SKM-1 treated with dmso at 0.1 percent for 144 hours (cell line): Measurements from ENCODE around the gene DPYSL3.

Experiments
- DNase-seq: peaks from one replicate; lab custom pipeline; 2025; ENCODE audit not compliant: unreplicated experiment; lab: John Stamatoyannopoulos, UW

DPYSL3 gene

DNA sequence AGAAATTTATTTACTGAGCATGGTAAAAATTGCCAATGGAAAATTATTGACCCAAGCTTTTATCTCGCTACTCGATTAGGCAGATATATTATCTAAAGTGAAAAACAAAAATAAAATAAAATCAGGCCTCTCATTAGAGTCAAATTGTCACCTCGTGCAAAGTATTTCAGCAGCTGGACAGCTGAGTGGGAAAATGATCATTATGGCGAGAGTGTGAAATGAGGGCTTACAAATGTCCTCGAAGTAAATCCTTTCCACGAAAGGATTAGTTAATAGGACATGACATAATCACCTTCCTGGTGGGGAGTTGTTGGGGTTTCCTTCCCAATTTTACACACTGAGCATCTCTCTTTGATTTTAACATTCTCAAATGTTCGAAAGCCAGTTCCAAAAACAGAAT lies 5.4 kb upstream of the DPYSL3 start:
- no peak for DNase-seq

DNA sequence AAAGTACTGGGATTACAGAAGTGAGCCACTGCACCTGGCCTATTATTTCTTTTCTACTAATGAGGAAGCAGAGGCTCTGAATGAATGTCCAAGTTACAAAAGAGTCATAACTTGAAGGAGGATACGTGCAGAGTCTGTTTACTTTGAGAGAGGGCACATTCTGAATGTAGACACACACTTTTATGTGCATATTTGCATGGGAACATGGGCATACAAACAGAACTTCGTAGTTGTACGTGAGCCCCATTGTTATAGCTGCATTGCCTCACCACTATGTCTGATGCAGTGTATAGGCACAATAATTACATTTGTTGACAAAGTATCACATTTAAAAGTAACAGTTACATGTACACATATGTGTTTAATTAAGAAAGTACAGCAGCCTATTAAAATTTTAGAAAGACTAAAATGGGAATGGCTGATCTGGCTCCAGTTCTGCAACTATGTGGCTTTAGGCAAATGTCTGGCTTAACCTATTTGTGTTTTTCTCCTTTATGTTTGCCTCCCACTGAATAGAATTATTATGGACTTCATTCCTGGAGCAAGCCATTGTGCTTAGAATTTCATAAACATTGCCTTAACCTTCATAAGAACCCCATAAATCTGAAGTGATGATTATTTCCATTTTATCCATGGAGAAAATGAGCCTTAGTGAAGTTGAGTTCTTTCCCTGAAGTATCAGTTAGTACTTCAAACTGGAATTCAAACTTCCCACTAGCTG lies 3.0 kb upstream of the DPYSL3 start:
- DNase-seq = no peak

DNA sequence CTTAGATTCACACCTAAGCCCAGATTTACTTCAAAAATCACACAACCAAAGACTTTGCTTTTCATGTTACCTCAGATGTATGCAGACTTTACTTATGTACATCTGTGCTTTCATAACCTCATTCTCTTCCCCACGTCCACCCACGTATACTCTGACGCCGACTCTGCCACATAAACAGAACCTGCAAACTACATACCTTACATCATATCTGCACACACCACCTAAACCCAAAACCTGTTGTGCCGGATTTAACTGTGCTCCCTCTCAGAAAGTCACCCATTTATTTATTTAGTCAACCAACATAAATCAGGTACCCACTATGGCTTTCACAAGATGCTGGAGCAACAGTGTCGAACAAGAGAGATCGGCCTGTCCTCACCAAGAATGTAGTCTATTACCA lies 1.0 kb upstream of the DPYSL3 start:
- DNase-seq = no peak

DNA sequence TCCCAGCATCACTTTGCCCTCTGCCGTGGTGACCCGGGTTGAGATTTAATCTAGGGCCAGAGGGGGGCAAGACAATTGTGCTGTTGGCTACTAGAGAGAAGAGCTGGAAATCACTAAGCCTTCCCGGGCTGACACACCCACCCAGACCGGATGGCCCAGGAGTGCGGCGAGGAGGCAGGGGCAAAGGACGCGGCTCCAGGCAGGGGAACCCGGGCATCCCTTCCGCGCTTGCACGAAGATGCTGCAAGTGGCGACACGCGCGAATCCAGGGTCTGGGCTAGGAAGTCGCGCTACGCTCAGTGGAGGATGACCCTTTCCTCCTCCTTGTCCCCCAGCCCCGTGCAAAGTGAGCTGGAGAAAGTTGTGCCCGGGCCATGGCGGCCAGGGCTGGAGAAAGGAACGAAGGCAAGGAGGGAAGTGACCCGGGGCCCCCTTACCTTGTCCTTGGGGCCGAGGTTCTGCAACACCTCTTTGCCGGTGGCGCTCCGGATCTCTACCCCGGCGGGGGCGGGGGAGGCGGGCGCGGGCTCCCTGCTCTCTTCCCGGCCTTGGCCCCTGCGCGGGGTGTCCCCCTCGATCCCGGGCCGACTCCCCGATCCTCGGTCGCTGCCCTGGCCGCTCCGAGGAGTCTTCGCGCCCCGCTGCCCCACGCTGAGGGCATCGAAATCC lies 693 bp downstream of the DPYSL3 start:
- peak; percentile 10 for DNase-seq

DNA sequence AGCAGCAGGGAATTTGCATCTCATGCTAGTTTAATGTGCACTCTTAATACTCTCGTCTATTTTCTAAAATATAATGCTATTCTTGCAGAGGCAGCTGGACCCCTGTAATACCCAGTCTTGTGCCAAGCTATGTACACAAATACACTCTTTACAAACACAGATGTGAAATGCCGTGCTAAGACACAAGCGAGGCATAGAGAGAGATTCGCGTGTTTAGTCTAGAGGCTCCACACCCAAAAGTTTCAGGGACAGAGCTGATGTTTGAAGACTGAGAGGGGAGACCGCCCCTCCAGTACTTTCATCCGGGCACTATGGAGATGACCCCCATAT lies 1.2 kb downstream of the DPYSL3 start:
- DNase-seq = no peak

DNA sequence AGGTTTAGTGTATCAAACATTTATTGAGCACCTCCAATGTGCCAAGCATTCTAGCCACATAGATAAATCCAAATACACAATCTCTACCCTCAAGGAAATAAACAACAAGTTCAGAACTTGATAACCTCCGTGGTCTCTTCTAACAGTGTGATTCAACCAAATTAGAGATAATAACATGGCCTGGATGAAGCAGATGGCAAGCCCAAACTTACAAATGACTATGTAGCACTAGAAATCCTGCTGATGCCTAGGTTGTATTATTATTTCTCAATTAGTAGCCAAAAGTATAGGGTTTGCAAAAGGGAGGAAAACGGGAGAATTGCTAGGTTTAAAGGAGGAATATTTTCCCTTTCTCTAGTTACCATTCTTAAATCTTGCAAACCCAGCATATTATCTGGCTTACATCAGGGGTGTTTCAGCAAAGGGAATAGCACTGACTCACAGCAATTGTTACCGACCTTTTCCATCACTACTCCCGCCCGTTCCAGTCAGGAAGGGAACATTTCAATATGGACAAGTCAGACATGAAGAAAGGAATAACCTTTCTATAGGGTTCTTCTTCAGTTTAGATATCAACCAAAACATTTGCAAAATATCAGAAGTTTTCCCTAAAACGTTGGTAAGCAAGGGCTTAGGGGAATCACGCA lies 2.3 kb downstream of the DPYSL3 start:
- no peak for DNase-seq

DNA sequence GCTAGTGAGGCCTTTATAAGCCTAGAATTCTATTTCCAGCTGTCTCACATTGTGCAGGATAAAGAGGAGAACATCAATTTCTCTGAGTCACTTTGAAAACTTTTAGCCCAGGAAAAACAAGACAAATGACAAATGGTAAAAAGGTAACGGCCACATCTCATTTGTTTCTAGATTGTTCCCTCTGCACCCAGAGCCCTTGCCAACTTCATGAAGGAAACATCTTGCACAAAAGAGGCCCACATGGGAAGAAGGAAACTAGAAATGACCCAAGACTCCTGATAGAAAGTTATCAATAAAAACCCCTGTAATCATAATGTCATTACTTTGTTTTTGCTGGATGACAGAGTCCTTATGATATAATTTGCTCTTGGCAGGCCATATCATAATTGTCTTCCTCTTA lies 5.3 kb downstream of the DPYSL3 start:
- no peak for DNase-seq

DNA sequence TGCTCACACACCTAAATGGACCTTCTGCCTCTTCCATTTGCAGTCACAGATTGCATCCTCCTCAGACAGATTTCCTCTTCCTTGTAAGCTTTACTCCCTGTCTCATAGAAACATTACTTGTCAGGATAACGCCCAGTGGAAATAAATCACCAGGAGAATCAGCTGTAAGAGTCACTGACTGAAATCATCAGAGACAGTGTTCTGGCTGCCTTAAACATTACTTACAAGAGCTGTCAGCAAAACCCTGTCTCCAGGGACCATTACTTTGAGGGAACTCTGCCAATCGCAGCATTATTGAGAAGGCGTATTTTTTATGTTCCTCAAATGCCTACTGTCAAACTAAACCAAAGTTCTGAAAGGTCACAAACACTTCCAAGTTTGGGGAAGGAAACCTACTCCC lies 5.9 kb downstream of the DPYSL3 start:
- no peak for DNase-seq

DNA sequence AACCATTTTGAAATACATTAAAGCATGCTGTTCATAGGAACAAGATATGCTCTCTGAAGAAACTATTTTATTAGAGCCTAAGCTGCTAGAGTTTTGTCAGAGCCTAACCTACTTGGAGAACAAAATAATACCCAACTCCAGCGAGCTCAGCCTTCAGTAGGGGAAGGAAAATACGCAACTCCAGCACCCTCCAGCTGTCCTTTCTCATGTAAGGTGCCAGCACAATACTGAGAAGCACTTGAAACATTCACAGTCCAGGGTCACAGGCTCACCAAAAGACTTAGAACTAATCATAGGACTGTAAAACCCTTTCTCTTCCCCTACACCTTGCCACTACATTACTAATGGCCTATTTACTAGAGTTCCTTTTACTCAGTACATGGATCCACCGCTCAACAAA lies 18.9 kb downstream of the DPYSL3 start:
- no peak for DNase-seq

DNA sequence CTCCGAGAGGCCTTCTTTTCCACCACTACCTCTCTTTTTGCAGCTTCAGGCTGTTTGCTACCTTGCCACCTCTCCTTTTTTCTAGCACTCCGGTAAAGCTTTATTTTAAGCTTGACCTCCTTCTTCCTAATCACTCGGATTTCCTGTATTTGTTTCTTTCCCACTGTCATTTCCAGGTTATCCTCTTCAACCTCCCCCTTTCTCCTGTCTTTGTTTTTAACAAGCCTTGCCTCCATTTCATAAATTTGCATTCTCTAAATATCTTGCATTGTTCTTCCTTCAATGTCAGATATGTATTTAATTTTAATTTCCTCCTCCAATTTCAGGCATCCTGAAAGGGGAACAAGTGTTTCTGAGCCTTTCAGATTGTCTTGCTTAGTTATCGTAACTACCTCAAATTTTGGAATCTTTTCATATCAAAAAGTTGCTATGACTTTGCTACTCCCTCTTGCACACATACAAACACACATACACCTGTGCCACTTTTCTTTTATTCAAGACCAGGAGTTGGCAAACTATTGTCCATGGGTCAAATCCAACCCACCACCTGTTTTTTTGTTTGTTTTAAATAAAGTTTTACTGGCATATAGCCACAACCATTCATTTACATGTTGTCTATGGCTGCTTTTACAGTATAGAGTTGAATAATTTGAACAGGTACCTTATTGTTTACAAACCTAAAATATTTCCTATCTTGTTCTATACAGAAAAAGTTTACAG lies 22.7 kb downstream of the DPYSL3 start:
- DNase-seq = no peak

DNA sequence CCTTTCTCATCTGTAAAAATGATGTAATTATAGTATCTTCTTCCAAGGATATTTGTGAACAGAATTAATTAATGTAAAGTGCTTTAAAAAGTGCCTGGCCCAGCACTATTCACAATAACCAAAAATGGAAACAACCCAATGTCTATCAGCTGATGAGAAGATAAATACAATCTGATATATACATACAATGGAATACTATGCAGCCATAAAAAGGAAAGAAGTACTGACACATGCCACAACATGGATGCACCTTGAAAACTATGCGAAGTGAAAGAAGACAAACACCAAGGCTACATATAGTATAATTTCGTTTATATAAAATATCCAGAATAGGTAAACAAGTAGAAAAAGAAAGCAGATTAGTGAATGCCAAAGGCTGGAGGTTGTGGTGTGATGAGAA lies 24.1 kb downstream of the DPYSL3 start:
- no peak for DNase-seq

DNA sequence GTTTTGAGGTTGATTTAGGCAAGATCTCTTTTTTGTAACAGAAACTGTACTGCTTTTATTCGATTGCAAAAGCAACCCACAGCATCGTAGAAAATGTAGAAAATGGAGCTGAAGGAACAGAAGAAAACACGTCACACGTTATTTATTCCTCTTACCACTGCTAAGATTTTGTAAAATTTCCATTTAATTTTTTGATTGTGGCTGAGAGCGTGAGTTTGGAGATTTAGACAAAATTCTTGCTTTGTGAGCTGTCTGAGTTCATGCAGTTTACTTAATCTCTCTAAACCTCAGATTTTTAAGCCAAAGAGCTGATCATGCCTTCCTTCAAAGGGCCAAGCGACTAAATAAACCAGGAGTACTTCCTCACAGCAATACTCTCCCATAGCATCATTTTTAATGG lies 24.8 kb downstream of the DPYSL3 start:
- no peak for DNase-seq

DNA sequence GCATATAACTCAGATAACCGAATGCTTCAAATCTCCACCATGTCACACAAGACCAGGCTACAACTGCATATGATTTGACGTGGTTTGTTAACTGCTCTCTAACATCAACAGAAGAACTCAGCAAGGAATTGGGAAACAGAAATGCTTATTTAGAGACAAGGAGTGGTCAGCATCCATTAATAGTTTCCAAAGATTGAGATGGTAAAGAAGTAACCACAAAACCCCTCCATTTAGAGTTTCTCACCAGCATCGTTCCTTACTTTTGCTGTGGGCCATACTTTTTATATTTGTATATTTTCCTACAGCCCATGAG lies 25.2 kb downstream of the DPYSL3 start:
- no peak for DNase-seq

DNA sequence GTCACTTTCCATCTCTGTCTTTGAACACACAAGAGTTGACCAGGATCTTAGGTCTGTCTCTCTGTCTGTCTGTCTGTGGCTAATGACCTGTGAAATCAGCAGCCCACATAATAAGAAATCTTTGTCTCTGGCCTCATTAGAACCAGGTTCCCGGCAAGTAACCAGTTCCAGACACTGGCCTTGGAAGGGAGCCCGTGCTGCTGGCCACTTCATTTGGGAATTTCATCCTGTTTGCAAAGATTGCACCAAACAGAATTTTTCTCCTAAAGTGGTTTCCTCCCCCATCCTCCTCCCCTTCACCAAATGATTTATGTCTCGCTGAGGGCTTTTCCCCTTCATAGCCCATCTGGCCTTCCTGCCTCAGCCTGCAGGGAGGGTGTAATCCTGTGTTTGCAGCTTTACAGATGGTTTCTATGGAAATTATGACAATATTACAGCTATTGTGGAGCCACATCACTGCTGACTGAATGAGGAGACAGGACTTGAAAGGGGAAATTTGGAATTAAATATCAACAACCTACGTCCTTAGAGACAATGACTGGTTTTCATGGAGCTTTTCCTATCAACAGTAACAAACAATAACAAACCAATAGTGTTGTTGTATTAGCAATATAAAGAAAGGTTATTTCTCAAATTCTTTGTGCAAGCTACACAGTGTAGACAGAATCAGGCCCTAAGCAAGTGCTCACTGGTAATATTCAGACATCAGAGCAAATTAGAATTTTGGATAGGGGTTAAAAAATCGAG lies 25.7 kb downstream of the DPYSL3 start:
- no peak for DNase-seq

DNA sequence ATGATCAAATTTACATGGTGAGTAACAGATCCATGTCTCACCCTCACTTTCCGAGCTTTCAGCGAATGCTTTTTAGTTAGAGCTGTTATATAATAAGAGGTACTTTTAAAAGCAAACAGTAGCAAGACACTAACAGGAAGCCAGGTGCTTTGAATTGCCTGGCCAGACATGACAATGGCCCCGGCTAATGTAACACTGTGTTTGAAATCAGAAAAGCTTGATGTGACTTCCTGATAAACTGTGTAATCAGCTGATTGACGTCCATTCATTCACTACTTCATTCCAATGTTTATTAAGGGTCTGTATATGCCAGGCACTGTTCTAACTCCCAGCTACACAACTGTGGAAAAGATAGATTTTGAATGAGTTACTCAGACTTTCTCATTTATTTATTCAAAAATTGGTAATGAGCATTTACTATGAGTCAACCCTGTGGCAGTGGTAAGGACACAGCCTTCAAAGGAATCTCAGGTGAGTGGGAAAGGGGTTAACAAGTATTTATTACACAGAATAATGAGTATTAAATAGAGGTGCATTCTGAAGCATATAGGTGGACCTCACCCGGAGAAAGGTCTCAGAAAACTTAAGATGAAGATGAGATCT lies 26.6 kb downstream of the DPYSL3 start:
- DNase-seq = no peak

DNA sequence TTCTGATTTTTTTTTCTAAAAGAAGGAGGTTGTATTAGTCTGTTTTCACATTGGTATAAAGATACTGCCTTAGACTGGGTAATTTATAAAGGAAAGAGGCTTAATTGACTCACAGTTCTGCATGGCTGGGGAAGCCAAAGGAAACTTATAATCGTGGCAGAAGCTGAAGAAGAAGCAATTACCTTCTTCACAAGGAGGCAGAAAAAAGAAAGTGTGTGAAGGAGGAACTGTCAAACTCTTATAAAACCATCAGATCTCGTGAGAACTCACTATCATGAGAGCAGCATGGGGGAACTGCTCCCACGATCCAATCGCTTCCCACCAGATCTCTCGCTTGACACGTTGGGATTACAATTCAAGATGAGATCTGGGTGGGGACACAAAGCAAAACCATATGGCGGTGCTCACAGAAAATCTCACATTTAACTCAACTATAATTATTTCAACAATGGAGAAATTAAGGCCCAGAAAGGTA lies 27.1 kb downstream of the DPYSL3 start:
- no peak for DNase-seq

DNA sequence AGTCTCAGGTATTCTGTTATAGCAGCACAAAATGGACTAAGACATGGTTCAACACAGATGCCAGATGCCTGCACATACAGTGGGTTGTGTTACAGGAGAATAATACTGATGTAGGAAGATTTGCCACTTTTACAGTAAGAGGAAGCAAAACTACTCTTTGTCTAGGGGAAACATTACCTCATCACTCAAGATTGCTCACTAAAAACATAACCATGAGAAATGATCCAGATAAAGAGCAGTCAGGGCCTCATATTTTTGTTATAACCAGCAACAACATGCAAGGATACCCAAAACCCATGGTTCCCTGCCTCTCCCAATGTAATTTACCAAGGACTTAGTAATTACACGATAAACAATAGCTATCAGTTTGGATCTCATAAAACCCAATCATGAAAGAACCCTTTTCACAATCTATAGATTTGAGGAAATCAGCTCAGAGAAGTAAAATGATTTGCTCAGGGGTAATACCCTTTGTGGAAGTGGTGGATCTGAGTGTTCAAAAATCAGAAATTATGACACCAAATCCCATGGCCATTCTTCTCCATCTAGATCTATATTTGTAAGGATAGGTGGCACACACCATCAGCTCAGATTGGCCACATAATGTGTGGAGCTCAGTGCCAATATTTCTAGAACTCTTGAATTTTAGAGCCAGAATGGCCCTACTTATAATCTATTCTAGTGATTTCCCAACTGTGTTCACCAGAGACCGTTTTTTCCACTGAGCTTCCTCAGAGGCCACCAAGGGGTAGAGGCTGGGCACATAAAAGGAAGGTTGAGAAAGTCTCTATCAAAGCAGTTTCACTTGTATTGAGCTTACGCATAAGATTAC lies 27.8 kb downstream of the DPYSL3 start:
- peak; percentile 30 for DNase-seq

DNA sequence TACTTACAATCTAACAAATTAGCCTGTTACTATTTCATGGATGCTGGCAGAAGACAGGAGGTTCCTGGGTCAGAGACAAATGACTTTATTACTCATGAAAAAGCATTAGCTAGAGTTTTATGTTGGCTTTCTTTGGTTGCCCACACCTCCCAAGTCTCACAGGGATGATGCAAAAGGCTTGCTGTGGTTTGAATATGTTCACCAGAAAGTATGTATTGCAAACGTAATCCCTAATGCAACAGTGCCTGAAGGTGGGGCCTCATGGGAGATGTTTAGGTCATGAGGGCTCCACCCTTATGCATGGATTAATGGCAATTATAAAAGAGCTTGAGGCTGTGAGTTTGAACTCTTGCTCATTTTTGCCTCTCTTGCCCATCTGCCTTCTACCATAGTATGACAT lies 28.5 kb downstream of the DPYSL3 start:
- DNase-seq = no peak

DNA sequence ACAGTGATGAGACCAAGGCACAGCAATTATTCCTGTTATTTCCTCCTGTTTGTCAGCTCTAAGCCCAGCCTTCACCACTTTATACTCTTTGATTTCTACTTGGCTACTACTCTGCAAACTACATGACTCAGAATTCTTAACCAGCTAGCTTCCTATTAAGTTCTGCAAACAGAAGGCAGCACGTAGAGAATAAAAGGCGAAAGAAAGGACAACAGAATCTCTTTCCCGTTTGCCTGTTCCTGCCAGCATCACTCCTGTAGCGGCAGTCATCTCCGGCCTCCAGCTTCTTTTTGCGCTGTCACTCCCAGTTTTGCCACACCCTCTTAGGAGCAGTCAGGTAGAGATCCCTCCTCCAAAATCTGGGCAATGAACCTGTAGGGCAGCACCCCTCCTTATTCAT lies 29.9 kb downstream of the DPYSL3 start:
- no peak for DNase-seq

DNA sequence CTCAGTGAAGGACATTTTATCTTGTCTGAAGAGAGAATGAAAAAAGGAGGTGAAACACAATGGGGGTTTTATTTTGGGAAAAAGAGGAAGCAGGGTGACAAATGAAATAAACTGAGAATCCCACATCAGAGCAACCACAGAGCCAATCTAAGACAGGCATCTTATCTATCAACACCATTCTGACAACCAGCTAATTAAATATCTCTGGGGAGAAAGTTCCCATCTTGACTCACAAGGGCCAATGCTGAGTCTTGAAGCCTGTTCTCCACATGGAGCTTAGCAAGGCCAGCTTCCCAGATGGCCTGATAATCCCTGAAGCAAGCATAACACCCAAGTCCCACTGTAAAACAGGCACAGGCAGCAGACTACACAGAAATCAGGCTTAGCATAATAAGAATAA lies 30.4 kb downstream of the DPYSL3 start:
- DNase-seq = no peak
